Coronary artery (tissue), 2 donors: ENCODE measurements around the gene CCDC7.

Experiments
- DNase-seq: peaks from one replicate; pipeline ENCODE4 v3.0.0-alpha.2; 2017; ENCODE audit warnings: low spot score
- H3K27ac ChIP-seq, 2 donors: fragments of 200-600 bp; sonication (generic); one replicate each; pipeline ENCODE4 v1.5.1; 2016 to 2019
- H3K4me3 ChIP-seq: fragments of 200-600 bp; sonication (generic); 2 replicates; pipeline ENCODE4 v1.5.1; 2016; ENCODE audit warnings: mild to moderate bottlenecking, moderate library complexity
- TF ChIP-seq, protein P1 (sequence below): fragments of 200-600 bp; sonication (generic); IDR thresholded peaks from one replicate; pipeline ENCODE4 v1.5.1; 2019; ENCODE audit warnings: antibody characterized with exemption

The CCDC7 gene

DNA sequence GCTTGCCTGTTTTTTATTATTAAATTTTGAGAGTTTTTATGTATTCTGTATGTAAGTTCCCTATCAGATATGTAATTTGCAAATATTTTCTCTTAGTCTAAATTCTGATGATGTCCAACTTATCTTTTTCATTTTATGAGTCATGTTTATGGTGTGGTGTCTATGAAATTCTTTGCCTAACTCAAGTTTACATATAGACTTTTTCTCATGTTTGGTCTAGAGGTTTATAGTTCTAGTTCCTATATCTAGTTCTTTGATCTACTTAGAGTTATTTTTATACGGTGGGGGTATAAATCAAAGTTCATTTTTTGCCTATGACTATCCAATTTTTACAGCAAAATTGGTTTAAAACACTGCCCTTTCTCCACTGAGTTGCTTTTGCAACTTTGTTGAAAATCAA, 26.3 kb upstream of the CCDC7 start:
- TF ChIP-seq, protein P1, sequence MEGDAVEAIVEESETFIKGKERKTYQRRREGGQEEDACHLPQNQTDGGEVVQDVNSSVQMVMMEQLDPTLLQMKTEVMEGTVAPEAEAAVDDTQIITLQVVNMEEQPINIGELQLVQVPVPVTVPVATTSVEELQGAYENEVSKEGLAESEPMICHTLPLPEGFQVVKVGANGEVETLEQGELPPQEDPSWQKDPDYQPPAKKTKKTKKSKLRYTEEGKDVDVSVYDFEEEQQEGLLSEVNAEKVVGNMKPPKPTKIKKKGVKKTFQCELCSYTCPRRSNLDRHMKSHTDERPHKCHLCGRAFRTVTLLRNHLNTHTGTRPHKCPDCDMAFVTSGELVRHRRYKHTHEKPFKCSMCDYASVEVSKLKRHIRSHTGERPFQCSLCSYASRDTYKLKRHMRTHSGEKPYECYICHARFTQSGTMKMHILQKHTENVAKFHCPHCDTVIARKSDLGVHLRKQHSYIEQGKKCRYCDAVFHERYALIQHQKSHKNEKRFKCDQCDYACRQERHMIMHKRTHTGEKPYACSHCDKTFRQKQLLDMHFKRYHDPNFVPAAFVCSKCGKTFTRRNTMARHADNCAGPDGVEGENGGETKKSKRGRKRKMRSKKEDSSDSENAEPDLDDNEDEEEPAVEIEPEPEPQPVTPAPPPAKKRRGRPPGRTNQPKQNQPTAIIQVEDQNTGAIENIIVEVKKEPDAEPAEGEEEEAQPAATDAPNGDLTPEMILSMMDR, result no peak
- no peak for DNase-seq
- Histone ChIP-seq H3K27ac (no peak overlapping the region), H3K4me3 (no peak overlapping the region)

DNA sequence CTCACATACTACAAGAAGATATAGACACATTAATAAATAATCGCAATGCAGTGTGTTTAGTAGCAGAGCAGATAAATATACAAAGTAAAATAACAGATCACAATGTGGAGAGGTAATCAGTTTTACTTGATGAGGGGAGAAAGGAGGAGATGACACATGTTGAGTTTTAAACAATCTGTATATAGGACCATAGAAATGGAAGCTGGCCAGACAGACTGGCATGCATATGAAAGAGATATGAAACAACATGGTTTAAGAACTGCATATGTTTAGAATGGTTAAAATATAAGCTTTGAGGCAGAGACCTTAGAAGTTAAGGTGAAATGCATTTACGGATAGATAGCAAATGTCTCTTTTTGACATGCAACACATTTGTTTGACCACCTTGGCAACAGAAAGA, 19.8 kb upstream of the CCDC7 start:
- no peak overlapping the region for H3K4me3 ChIP-seq
- TF ChIP-seq, protein P1, result no peak
- H3K27ac ChIP-seq, result no peak overlapping the region
- DNase-seq, result no peak

DNA sequence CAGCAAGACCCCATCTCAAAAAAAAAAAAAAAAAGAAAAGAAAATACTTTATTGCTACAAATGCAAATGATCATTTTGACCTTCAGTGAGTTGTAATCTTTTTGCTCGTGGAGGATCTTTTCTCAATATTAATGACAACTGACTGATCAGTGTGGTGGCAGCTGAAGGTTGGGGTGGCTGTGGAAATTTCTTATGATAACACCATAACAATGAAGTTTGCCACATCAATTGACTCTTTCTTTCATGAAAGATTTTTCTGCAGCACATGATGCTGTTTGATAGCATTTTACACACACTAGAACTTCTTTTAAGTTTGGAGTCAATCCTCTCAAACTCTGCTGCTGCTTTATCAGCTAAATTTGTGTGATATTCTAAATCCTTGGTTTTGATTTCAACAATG, 12.4 kb upstream of the CCDC7 start:
- no peak for DNase-seq
- Histone ChIP-seq H3K4me3 (no peak overlapping the region), H3K27ac (no peak overlapping the region)
- TF ChIP-seq, protein P1, result no peak

DNA sequence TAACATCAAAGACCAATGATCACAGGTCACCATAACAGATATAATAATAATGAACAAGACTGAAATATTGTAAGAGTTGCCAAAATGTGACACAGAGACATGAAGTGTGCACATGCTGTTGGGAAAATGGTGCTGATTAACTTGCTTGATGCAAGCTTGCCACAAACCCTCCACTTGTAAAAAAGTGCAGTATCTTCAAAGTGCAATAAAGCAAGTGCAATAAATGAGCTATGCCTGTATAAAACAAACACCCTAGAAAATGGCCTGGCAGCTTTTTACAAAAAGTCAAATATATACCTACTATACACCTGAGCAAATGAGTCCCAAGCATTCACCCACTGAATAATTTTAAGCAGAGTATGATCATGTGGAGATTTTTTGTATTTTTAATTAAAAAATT, 9.7 kb upstream of the CCDC7 start:
- no peak for DNase-seq
- TF ChIP-seq, protein P1, result no peak
- no peak overlapping the region for H3K27ac ChIP-seq
- H3K4me3 ChIP-seq, result no peak overlapping the region

DNA sequence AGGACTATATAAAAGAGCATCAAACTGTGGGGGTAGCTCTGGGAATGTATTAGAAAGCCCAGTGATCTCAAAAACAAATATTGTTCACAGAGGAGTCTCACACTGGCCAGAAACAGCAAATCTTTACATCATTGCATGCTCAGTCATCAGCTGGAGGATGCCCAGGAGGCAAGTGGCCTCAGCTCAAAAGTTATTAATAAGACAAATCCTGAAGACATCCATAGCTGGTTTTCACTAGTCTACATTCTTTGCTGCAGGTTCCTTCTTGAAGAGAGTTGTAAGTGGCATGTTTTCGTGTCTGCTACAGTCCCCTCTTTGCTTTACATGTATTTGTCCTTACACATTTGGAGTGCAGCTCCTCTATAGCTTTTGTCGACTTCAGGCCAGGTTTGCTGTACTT, 8.6 kb upstream of the CCDC7 start:
- TF ChIP-seq, protein P1, result no peak
- DNase-seq, result no peak
- Histone ChIP-seq H3K4me3 (no peak overlapping the region), H3K27ac (no peak overlapping the region)

DNA sequence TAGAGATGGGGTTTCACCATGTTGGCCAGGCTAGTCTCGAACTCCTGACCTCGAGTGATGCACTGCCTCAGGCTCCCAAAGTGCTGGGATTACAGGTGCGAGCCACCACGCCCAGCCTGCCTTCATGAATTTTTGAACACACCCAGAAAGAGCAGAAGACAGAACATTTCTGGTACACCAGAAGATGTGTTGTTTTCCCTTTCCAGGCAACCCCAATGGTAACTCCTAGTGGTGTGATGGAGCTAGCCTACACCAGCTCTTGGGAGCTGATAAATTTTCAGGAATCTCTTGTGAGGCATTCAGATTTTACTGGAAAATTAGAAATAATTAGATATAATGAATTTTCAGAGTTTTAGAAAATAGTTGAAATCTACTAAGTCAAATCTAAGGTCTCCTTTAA, 904 bp upstream of the CCDC7 start:
- TF ChIP-seq, protein P1, result no peak
- DNase-seq, result no peak
- Histone ChIP-seq H3K4me3 (peak overlapping the region; percentile 77), H3K27ac (no peak overlapping the region)

DNA sequence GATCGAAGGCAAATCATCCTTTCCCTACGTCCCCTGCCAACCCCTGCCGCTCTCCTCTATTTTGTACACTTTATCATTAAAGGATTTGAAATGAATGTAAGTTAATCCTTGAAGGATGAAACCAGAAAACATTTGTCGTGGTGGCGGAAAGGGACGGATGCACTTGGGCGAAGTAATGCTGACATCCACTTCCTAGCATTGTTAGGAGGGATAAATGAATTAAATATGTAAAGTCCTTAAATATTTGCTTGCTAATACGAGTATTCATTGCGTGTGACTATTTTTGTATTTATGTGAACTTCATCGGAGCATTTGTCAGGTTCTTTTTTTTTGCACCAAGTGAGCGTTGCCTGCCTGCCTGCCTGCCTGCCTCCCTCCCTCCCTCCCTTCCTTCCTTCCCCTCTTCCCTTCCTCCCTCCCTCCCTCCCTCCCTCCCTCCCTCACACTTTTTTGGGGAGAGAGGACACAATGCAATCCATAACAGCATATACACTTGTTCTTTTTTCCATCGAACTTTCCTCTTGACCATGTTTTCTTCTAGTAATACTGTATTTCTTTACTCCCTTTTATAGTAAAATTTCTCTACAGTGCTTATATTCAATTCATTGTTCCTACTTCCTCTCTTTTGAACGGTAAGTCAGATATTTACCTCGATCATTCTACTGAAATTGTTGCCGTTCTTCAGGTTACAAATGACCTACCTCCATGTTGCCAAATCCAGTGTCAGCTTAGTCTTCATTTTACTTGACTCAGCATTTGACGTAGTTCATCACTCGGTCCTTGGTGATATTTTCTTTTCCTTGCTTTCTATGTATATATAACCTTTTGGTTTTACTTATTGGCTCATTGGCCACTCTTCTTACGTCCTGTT, 831 bp downstream of the CCDC7 start:
- Histone ChIP-seq H3K27ac (peak overlapping the region; percentile 92 to 96), H3K4me3 (peak overlapping the region; percentile 77)
- DNase-seq, result no peak
- TF ChIP-seq, protein P1, result no peak
